ENCODE results near the gene CAMKMT.

- TF ChIP-seq POLR2A (IDR thresholded peaks at IDR 0.05) (no peak), EP300 (IDR thresholded peaks at IDR 0.05) (no peak), CTCF (IDR thresholded peaks at IDR 0.05) (no peak), POLR2AphosphoS5 (IDR thresholded peaks at IDR 0.05) (no peak)
Observed at GRCh38 chr2:44450806-44451205, 89.1 kb downstream of the CAMKMT start.
